K562 (cell line): ENCODE data around the gene HAUS2. TPM values are rescaled to one million over a fixed set of nuclear protein-coding genes. Genes with fewer than 3 reads are reported as not detected.

Experiments used
- AFF1 ChIP-seq, 2 experiments: fragments of 450-650 bp; IDR thresholded peaks; 2 replicates each; pipeline ENCODE4 v1.6.1; 2018; ENCODE audit warnings: mild to moderate bottlenecking in 2 of 2, low read depth in 1 of 2; ENCODE audit not compliant: partially characterized antibody in 2 of 2
- ARHGAP35 ChIP-seq: fragments of 450-650 bp; IDR thresholded peaks from 2 replicates; pipeline ENCODE4 v1.6.1; 2018; ENCODE audit not compliant: partially characterized antibody
- ARID1B ChIP-seq: fragments of 450-650 bp; IDR thresholded peaks from 2 replicates; pipeline ENCODE4 v1.6.1; 2016; ENCODE audit warnings: antibody characterized with exemption, mild to moderate bottlenecking, inconsistent platforms
- EGR1 ChIP-seq: fragments of 450-650 bp; conservative IDR thresholded peaks from 2 replicates; pipeline ENCODE4 v1.6.1; 2017; ENCODE audit warnings: mild to moderate bottlenecking
- FIP1L1 ChIP-seq: fragments of 200-400 bp; formaldehyde crosslinking; IDR thresholded peaks from 2 replicates; pipeline ENCODE4 v1.6.1; 2018; ENCODE audit warnings: mild to moderate bottlenecking, low read depth, low read length; ENCODE audit not compliant: poor library complexity, severe bottlenecking
- FOXK2 ChIP-seq, 2 experiments: fragments of 450-650 bp; IDR thresholded peaks in 1 of 2; conservative IDR thresholded peaks in 1 of 2; 2 replicates each; pipeline ENCODE4 v1.6.1; 2016; ENCODE audit warnings: low read depth in 2 of 2, mild to moderate bottlenecking in 1 of 2
- HEY1 ChIP-seq: fragments of 250-450 bp; sonication (Bioruptor Pico); IDR thresholded peaks from 2 replicates; pipeline ENCODE4 v1.5.0; 2020; ENCODE audit warnings: mild to moderate bottlenecking, moderate library complexity, borderline replicate concordance
- HNRNPL ChIP-seq: fragments of 200-400 bp; formaldehyde crosslinking; IDR thresholded peaks from 2 replicates; pipeline ENCODE4 v1.6.1; 2017; ENCODE audit warnings: low read depth, mild to moderate bottlenecking, low read length
- HSF4 ChIP-seq: fragments of 250-450 bp; sonication (Bioruptor Pico); IDR thresholded peaks from 2 replicates; pipeline ENCODE4 v2.1.2; 2022; ENCODE audit warnings: mild to moderate bottlenecking, moderate library complexity, borderline replicate concordance
- KLF6 ChIP-seq: fragments of 250-450 bp; sonication (Bioruptor Pico); IDR thresholded peaks from 2 replicates; pipeline ENCODE4 v1.4.0; 2020; ENCODE audit warnings: mild to moderate bottlenecking, moderate library complexity, borderline replicate concordance
- MTA2 ChIP-seq: fragments of 450-650 bp; IDR thresholded peaks from 2 replicates; pipeline ENCODE4 v1.6.1; 2016; ENCODE audit warnings: low read depth
- MTF1 ChIP-seq: fragments of 250-450 bp; sonication (Bioruptor Pico); IDR thresholded peaks from 2 replicates; pipeline ENCODE4 v1.9.0; 2021; ENCODE audit warnings: moderate library complexity, mild to moderate bottlenecking, inconsistent platforms, borderline replicate concordance
- NCOR1 ChIP-seq: fragments of 450-650 bp; IDR thresholded peaks from 2 replicates; pipeline ENCODE4 v1.6.1; 2016; ENCODE audit warnings: mild to moderate bottlenecking, moderate library complexity
- NR2C1 ChIP-seq, 2 experiments: fragments of 450-650 bp; IDR thresholded peaks; 2 replicates each; pipeline ENCODE4 v1.6.1; 2017; ENCODE audit warnings: mild to moderate bottlenecking in 2 of 2, antibody characterized with exemption in 1 of 2, inconsistent platforms in 1 of 2, missing compliant biosample characterization in 1 of 2, missing genetic modification characterization in 1 of 2
- PRPF4 ChIP-seq: fragments of 200-400 bp; formaldehyde crosslinking; IDR thresholded peaks from one replicate; pipeline ENCODE4 v1.6.1; 2017; ENCODE audit warnings: low read length, low read depth, mild to moderate bottlenecking; ENCODE audit not compliant: insufficient read depth, poor library complexity, severe bottlenecking
- TAL1 ChIP-seq: fragments of 450-650 bp; IDR thresholded peaks from 2 replicates; pipeline ENCODE4 v1.6.1; 2016; ENCODE audit warnings: mild to moderate bottlenecking
- TEAD4 ChIP-seq, 2 experiments: sonication (generic) in 1 of 2; formaldehyde crosslinking in 1 of 2; IDR thresholded peaks; 2 replicates each; pipeline versions ENCODE4 v1.6.1 to v1.8.0; 2012 to 2022; ENCODE audit warnings: borderline replicate concordance in 1 of 2, inconsistent platforms in 1 of 2, low read length in 1 of 2, mild to moderate bottlenecking in 1 of 2, missing genetic modification reagents in 1 of 2
- ZNF146 ChIP-seq: IDR thresholded peaks from one replicate; pipeline ENCODE4 v1.6.1; 2018; ENCODE audit warnings: missing compliant biosample characterization; ENCODE audit not compliant: unreplicated experiment
- ZNF239 ChIP-seq: fragments of 250-450 bp; sonication (Bioruptor Pico); IDR thresholded peaks from 2 replicates; pipeline ENCODE4 v1.4.0; 2020; ENCODE audit warnings: mild to moderate bottlenecking
- ZNF592 ChIP-seq: fragments of 450-650 bp; IDR thresholded peaks from 2 replicates; pipeline ENCODE4 v1.6.1; 2017; ENCODE audit warnings: antibody characterized with exemption, mild to moderate bottlenecking
- polyA plus RNA-seq, 8 experiments: library from polyadenylated mRNA; depleted of rRNA in 4 of 8; stranded (reverse) in 5 of 8; unstranded in 3 of 8; fragments of >200 nt; fragmentation: Nextera tagmentation in 2 of 8; fragmentation: Illumina TruSeq in 1 of 8; extraction: Ambion mirVana in 2 of 8; extraction: Trizol in 1 of 8; gene quantifications; 2 replicates each; pipeline versions ENCODE4 v1.2.1 to v1.2.3, GENCODE V29; 2011 to 2014; ENCODE audit warnings: inconsistent platforms in 1 of 8, missing spikeins in 1 of 8
- total RNA-seq, 7 experiments: library from RNA; depleted of rRNA in 6 of 7; stranded (reverse); fragments of >200 nt in 6 of 7; fragmentation: Illumina TruSeq in 2 of 7; extraction: Trizol in 2 of 7; gene quantifications; 2 replicates each; pipeline versions ENCODE4 v1.2.1 to v1.2.3, GENCODE V29; 2011 to 2021; ENCODE audit warnings: low replicate concordance in 1 of 7

HAUS2 gene
- total and polyA plus RNA-seq, 9 of the 15 experiments (the other 6 are each of a cell fraction or from before 2014, with no cell fraction given), result 30.6 to 64.9 (median 54.1) TPM

GRCh38 chr15:42612367-42612912 is 63.8 kb downstream of the HAUS2 start (continued):
- TF ChIP-seq ZNF239, result no peak
- no peak for TF ChIP-seq MTF1 (CRISPR knock-in tag)
- TF ChIP-seq FIP1L1, result no peak
- no peak for TF ChIP-seq AFF1 (IDR thresholded peaks at IDR 0.05; ENCODE audit: low read depth in 1 of 2, partially characterized antibody in 2 of 2)
- TF ChIP-seq ZNF592, result no peak
- TF ChIP-seq TEAD4 (IDR thresholded peaks at IDR 0.05; ENCODE audit: low read length), result peak; percentile 77
- no peak for TF ChIP-seq TEAD4 (CRISPR knock-in tag; IDR thresholded peaks at IDR 0.05; ENCODE audit: borderline replicate concordance)
- TF ChIP-seq FOXK2 (conservative IDR thresholded peaks at IDR 0.05 in 1 of 2, IDR thresholded peaks at IDR 0.05 in 1 of 2; ENCODE audit: low read depth in 2 of 2), result no peak
- TF ChIP-seq ARID1B, result peak; percentile 65
- TF ChIP-seq KLF6 (CRISPR knock-in tag), result 0 out of 2 replicates have a peak, but pooled peaks have one; percentile 0
- TF ChIP-seq HEY1 (CRISPR knock-in tag), result no peak
- TF ChIP-seq NR2C1 (IDR thresholded peaks at IDR 0.05), result no peak
- no peak for TF ChIP-seq NR2C1 (tag; IDR thresholded peaks at IDR 0.05)
- TF ChIP-seq NCOR1, result peak; percentile 45; the same call in 1 of the 2 replicates
- no peak for TF ChIP-seq HNRNPL
- TF ChIP-seq MTA2, result 0 out of 2 replicates have a peak, but pooled peaks have one; percentile 15
- TF ChIP-seq ZNF146 (CRISPR knock-in tag), result no peak
- TF ChIP-seq ARHGAP35, result no peak
- TF ChIP-seq HSF4 (CRISPR knock-in tag), result no peak
- TF ChIP-seq PRPF4, result no peak
- TF ChIP-seq EGR1, result 0 out of 2 replicates have a peak, but pooled peaks have one; percentile 16
- TF ChIP-seq TAL1, result peak; percentile 53; the same call in 1 of the 2 replicates
